ENCODE measurements around the gene GMPR. TPM values are rescaled to one million over a fixed set of nuclear protein-coding genes. Genes with fewer than 3 reads are reported as not detected.

GMPR gene
- total and polyA plus RNA-seq, 12 donors = 17.0 to 49.1 (median 26.3) TPM

DNA sequence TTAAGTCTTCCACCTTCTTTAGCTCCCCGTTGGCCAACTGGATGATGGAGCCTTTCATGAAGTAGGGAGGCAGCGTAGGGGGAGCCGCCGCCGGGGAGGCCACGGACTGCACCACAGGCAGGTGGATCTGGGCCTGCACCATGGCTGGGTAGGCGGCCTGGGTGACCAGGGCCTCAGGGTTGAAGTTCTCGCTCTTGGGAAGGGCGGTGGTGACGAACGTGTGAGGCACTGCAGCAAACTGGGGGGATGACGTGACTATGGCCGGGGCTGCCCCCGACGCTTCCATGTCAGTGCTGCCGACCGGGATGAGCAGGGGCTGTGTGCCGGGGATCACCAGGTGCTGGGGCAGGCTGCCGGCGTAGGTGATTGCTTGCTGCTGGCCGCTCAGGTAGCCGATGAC, 88.1 kb downstream of the GMPR start:
- Histone ChIP-seq H3K36me3 (replicated peaks in 1 of 2) (peaks cover 0 to 7% of the 10 kb centered on the region in 2 donors), H3K4me1 (replicated peaks in 1 of 2) (peaks cover 2 to 12% of the 10 kb centered on the region in 2 donors), H3K27me3 (no peaks in the 10 kb centered on the region), H3K9me3 (replicated peaks in 1 of 3) (no peaks in the 10 kb centered on the region), H3K27ac (no peak overlapping the region), H3K4me3 (no peak overlapping the region)
- intact Hi-C loops (cut with DNase I) = no loop called here
- 94 to 98% (median 96%) methylated on average over 7 to 22 of the region's 22 CpGs for WGBS, 4 donors
- peak in 1 of 7 donors; percentile 38 for DNase-seq
- no peak for TF ChIP-seq POLR2A (IDR thresholded peaks at IDR 0.05)
- TF ChIP-seq, protein P1, sequence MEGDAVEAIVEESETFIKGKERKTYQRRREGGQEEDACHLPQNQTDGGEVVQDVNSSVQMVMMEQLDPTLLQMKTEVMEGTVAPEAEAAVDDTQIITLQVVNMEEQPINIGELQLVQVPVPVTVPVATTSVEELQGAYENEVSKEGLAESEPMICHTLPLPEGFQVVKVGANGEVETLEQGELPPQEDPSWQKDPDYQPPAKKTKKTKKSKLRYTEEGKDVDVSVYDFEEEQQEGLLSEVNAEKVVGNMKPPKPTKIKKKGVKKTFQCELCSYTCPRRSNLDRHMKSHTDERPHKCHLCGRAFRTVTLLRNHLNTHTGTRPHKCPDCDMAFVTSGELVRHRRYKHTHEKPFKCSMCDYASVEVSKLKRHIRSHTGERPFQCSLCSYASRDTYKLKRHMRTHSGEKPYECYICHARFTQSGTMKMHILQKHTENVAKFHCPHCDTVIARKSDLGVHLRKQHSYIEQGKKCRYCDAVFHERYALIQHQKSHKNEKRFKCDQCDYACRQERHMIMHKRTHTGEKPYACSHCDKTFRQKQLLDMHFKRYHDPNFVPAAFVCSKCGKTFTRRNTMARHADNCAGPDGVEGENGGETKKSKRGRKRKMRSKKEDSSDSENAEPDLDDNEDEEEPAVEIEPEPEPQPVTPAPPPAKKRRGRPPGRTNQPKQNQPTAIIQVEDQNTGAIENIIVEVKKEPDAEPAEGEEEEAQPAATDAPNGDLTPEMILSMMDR (IDR thresholded peaks at IDR 0.05) = no peak

DNA sequence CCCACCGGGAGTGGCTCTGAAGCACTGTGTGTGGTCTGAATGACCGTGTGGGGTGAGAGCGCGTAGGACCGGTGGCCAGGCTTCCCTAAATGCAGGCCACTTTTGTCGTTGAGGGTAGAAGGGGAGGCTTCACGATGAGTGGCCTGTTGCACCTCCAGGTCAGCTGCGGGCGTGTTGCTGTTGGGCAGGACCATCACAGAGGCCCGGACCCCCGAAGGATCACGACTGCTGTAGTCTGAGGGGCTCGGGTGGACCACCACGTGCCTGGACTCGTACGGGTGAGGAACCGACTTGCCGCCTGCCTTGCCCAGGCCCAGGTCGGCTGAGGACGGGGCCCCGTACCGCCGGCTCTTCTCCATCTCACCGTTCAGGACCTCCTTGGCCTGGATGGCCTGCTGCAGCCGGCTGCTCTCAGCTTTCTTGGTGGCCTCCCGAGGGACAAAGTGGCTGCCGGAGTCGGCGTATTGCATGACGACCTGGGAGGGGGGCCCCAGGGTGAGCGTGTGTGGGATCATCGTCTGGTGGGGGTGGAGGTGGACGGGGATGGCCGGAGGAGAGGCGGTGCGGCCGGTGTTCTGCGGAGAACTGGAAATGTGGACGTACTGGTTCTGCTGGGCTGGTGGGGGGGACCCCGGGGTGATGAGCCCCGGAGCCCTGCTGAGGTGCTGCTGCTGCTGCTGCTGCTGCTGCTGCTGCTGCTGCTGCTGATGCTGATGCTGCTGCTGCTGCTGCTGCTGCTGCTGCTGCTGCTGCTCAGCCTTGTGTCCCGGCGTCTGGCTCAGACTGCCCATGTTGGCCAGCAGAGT, 88.8 kb downstream of the GMPR start:
- TF ChIP-seq, protein P1 (IDR thresholded peaks at IDR 0.05) = no peak
- no peak for TF ChIP-seq POLR2A (IDR thresholded peaks at IDR 0.05)
- Histone ChIP-seq H3K4me1 (replicated peaks in 1 of 2) (peaks cover 8 to 16% of the 10 kb centered on the region in 2 donors), H3K27me3 (no peaks in the 10 kb centered on the region), H3K36me3 (replicated peaks in 1 of 2) (peaks cover 0 to 7% of the 10 kb centered on the region in 2 donors), H3K4me3 (no peak overlapping the region), H3K27ac (no peak overlapping the region), H3K9me3 (replicated peaks in 1 of 3) (no peaks in the 10 kb centered on the region)
- peak in 1 of 7 donors; percentile 51 for DNase-seq
- WGBS, 4 donors = 94 to 97% (median 95%) methylated on average over 22 to 43 of the region's 43 CpGs
- intact Hi-C loops (cut with DNase I) = no loop called here

DNA sequence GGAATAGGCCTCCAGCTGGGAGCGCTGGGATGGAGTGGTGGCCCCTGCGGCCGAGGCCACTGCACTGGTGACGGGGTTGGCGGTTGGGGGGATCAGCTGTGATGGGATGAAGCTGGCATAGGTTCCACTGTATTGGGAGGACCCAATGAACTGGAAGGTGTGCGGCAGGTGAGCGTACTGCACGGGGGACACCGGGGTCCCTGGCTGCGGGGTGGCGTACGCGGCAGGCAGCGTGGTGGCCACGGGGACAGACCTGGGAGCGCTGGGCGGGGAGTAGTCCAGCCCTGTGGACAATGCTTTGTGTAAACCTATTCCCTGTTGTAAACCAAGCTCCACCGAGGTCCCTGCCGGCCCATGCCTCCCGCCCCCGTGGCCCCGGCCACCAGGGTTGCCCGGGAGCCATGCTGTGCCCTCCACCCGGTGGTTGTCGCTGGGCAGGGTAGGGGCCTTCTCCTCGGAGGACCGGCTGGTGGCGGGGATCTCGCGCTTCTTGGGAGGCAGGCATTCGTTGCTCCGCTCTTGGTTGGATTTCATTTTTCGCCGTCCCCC, 89.5 kb downstream of the GMPR start:
- intact Hi-C loops (cut with DNase I) = no loop called here
- Histone ChIP-seq H3K9me3 (replicated peaks in 1 of 3) (no peaks in the 10 kb centered on the region), H3K27ac (no peak overlapping the region), H3K27me3 (no peaks in the 10 kb centered on the region), H3K4me3 (no peak overlapping the region), H3K4me1 (replicated peaks in 1 of 2) (peaks cover 8 to 22% of the 10 kb centered on the region in 2 donors), H3K36me3 (replicated peaks in 1 of 2) (peaks cover 0 to 7% of the 10 kb centered on the region in 2 donors)
- 96 to 98% (median 97%) methylated on average over 27 to 34 of the region's 34 CpGs for WGBS, 4 donors
- no peak for TF ChIP-seq POLR2A (IDR thresholded peaks at IDR 0.05)
- TF ChIP-seq, protein P1 (IDR thresholded peaks at IDR 0.05) = no peak
- peak in 1 of 7 donors; percentile 45 for DNase-seq

- H3K9me3 ChIP-seq (replicated peaks in 1 of 3) = no peaks in the 10 kb centered on the region
- no peaks in the 10 kb centered on the region for H3K27me3 ChIP-seq
- H3K4me1 ChIP-seq (replicated peaks in 1 of 2) = peaks cover 9 to 26% of the 10 kb centered on the region in 2 donors
- intact Hi-C loops (cut with DNase I) = no loop called here
- no peak for TF ChIP-seq POLR2A (IDR thresholded peaks at IDR 0.05)
- TF ChIP-seq, protein P1 (IDR thresholded peaks at IDR 0.05) = no peak
- peaks cover 0 to 7% of the 10 kb centered on the region in 2 donors for H3K36me3 ChIP-seq (replicated peaks in 1 of 2)
- WGBS, 4 donors = 84 to 87% (median 86%) methylated on average over 6 of the region's 6 CpGs
- H3K4me3 ChIP-seq = no peak overlapping the region
- DNase-seq = no peak
- no peak overlapping the region for H3K27ac ChIP-seq
Observed at GRCh38 chr6:16329233-16329632, 90.8 kb downstream of the GMPR start.

Data from adrenal gland (tissue), 12 donors.